NOMO-1 (cell line): ENCODE data around the gene TBC1D14.
"Not testable (repeated sequence)": the region's sequence is repeated elsewhere in the genome, so short reads cannot be mapped to it uniquely, and the experiment has no call there.

Source experiments
- DNase-seq, 2 experiments: peaks; one replicate each; lab custom pipeline; 2025; ENCODE audit not compliant: unreplicated experiment in 2 of 2; lab: John Stamatoyannopoulos, UW

Gene TBC1D14

DNA sequence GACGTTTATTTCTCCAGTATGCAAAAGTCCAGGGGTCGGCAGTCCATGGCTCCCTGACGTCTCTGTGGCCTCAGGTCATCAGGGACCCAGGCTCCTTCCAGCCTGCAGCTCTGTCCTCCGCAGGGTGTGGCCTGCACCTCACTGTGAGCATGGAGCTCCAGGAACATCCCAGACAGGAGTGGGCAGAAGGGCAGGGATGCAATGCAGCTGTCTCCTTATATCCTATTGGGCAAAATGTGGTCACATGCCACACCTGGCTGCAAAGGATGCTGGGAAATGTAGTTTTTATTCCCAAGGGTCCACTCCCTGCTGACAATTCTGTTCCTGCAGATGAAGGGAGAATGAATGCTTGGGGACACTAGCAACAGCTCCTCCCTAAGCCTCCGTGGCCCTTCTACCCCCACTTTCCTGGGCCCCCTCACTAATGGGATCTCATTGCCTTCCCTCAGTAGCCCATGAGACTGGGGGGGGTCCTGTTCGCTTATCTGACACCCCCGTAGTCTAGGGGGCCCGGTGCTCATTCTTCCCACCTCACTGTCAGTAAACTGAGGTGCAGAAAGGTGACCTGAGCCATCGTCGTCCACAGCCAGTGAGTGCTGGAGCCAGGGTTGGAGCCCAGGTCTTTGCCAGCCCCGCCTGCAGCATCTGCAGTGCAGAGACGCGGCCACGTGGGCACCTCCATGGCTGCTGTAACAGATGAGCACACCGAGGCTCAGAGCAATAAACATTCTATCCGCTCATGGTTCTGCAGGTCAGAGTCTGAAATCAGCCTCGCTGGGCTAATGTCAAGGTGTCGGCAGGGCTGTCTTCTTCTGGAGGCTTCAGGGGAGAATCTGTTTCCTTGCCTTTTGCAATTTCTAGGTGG, 164.1 kb downstream of the TBC1D14 start:
- no peak for DNase-seq

DNA sequence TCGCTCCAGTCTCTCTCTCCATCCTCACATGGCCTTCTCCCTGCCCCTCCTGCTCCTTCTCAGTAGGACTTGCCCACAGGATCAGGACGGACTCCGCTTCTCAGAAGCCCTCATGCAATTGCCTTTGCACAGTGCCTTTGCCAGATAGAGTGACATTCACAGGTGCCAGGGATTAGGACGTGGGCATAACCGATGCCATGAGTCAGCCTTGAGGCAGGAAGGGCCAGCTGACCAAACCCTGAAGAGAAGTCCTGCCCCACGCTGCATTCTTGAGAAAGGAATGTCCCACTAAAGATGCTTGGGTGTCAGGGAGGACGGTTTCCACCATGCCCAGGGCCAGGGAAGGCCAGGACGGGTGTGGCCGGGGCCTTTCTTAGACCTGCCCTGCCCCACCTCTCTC, 164.8 kb downstream of the TBC1D14 start:
- DNase-seq, result no peak

DNA sequence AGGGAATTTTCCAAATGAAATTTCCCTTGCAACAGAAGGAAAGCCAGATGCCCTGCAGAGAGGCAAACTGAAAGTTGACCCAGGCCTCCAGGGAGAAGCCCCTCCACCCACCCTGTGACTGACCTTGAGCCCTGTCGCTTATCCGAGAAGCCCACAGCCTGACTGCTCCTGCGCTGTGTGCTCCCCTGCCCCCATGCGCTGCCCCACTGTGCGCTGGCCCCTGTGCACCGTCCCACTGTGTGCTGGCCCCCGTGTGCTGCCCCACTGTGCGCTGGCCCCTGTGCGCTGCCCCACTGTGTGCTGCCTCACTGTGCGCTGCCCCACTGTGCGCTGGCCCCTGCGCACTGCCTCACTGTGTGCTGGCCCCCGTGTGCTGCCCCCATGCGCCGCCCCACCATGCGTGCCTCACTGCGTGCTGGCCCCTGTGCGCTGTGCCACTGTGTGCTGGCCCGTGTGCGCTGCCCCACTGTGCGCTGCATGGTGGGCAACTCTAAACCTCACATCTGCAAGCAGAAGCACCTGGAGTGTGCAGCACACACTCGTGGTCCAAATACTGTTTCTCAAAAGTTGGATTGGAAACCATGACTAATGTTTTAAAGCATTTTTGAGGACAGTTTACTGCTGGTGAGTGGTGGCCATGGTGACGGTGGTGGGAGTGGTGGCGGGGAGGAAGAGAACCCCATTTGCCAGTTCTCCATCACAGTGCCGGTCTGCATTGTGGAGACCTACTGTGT, 166.5 kb downstream of the TBC1D14 start:
- no peak for DNase-seq

DNA sequence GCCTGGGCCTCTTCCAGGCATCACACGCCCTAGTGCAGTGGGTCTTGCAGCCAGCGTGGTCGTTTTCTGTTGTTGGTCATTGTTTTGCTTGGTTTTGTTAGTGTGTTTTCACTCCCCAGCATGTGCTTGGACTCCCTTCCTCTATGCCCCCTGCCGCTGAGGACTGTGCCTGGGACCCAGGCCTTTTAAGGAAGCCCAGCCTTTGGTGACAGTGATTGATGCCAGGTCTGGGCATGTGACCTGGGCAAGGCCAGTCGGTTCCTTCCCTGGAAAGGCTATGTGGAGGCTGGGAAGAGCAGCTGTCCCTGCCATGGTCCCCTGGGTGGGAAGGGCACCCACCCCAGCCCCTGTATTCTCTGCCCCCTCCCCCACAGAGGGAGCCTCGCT, 167.1 kb downstream of the TBC1D14 start:
- no peak for DNase-seq

DNA sequence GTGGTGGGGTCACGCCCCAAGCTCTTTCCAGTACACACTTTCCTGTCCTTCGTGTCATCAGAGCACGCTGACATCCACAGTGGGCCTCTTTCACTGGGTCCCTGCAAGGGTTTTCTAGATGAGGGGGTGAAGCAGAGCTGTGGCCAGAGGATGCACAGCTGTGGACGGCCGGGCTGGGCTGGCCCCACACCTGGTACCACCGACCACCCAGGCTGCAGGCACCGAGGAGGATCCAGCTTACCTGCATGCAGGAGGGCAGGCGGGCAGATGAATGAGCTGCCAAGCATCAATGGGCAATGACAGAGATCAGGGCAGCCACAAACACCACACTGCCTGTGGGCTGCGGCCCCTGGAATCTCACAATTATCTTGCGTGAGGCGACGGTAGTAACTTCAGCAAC, 167.7 kb downstream of the TBC1D14 start:
- no peak for DNase-seq

DNA sequence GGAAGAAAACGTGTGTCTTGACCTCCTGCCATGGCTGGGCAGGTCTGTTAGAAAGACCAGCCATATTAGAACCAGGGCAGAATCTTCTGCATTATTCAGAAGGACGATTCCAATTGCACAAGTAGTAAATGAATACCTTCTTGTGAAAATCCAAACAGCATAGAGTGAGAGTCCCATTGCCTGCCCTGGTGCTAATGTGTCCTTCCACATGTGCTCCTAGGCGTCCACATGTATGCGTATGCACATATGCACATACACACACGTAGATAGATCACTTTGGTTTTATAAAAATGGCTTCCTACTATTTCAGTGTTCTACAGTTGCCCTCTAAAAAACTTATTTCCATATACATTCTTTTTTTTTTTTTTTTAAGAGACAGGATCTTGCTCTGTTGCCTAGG, 168.4 kb downstream of the TBC1D14 start:
- no peak for DNase-seq

DNA sequence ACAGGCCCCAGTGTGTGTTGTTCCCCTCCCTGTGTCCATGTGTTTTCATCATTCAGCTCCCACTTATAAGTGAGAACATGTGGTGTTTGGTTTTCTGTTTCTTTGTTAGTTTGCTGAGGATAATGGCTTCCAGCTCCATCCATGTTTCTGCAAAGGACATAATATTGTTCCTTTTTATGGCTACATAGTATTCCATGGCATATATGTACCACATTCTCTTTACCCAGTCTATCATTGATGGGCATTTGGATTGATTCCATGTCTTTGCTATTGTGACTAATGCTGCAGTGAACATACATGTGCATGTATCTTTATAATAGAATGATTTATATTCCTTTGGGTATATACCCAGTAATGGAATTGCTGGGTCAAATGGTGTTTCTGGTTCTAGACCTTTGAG, 169.9 kb downstream of the TBC1D14 start:
- not testable (repeated sequence) for DNase-seq

DNA sequence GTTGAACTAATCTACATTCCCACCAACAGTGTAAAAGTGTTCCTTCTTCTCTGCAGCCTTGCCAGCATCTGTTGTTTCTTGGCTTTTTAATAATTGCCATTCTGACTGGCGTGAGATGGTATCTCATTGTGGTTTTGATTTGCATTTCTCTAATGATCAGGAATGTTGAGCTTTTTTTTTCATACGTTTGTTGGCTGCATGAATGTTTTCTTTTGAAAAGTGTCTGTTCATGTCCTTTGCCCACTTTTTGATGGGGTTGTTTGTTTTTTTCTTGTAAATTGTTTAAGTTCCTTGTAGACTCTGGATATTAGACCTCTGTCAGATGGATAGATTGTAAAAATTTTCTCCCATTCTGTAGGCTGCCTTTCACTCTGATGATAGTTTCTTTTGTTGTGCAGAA, 170.3 kb downstream of the TBC1D14 start:
- DNase-seq, result not testable (repeated sequence)
